ENCODE measurements around the gene TTLL3.
"Not testable (repeated sequence)": the region's sequence is repeated elsewhere in the genome, so short reads cannot be mapped to it uniquely, and the experiment has no call there.

Gene TTLL3

DNA sequence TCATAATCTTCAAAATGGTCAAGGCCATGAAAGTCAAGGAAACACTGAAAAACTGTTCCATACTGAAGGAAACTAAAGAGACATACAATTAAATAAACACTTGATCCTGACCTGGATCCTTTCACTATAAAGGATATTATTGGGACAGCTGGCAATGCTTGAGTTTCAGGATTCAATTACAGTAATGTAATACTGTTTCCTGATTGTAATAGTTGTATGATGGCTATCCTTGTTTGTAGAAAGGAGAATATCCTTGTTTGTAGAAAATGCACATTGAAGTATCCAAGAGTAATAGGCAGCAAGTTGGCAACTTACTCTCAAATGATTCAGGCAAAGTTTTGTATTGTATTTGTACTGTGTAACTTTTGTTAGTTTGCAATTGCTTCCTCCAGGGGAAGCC is 65.4 kb downstream of the TTLL3 start:
- DNase-seq, result no peak

DNA sequence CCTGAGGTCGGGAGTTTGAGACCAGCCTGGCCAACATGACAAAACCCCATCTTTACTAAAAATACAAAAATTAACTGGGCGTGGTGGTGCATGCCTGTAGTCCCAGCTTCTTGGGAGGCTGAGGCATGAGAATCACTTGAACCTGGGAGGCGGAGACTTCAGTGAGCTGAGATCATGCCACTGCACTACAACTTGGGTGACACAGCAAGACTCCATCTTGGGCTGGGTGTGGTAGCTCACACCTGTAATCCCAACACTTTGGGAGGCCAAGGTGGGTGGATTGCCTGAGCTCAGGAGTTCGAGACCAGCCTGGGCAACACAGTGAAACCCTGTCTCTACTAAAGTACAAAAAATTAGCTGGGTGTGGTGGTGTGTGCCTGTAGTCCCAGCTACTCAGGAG is 66.2 kb downstream of the TTLL3 start:
- not testable (repeated sequence) for DNase-seq

DNA sequence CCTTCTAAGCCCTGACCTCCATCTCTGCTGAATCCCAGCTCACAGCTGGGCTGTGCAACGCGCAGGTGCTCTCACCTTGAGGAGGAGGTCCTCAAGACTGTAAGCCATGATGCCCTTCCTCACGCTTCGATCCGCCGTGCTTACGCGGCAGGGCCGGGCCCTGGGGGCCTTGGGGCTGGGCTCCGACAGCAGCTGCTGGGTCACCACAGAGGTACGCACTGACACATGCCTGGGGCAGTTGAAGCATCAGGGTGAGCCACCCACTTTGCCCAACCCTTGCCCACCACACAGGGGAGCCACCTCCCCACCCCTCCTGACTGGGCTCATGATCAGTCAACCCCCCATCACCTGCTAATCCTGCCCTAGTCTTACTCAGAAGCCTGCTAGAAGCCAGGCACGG is 66.9 kb downstream of the TTLL3 start:
- DNase-seq, result no peak

DNA sequence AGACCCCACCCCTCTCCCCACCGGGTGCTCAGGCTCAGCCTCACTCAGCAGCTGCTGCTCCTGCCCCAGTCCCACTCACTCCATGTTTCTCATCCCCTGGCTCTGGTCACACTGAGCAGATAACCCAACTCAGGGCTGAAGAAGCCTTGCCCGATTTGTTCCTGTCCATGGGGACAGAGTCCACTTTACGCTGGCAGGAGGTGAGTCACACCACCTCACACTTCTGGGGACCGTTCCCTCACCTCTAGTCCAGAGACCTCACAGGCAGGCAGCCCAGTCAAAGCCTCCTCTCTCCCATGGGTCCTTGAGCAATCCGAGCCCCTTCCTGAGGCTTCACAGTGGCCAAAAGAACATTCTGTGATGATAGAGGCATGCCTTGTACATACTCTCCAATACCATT is 68.6 kb downstream of the TTLL3 start:
- DNase-seq, result no peak

DNA sequence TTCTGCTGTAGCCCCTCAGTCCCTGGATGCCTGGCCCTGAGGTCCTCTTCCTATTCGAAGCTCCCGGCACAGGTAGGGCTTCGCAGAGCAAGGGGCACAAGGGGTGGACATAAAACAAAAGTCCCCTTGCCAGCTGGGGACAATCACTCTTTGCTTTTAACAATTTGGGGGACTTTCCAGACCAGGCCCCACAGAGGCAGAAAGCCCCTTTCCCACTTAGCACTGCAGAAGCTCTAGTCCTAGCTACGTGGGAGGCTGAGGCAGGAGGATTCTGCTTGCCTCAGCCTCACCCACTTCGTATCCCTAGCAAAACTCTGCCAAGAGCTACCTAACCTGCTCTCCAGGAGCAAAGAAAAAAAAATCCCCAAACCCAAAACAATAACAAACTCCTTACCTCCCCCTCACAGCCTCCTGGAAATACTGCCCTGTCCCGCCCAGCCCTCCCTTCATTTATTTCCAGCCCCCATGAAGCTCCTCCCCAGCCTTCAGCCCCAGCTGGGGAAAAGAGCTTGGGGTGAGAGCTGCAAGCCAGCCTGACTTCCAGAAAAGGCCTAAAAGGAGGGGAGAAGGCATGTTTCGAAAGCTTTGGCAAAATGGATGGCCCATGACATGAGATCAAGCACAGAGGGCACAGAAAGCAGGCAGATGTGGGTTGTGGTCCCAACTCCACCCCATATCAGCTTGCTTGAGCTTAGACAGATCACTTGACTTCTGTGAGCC is 69.9 kb downstream of the TTLL3 start, which contains the start of gene CIDEC:
Gene CIDEC, minus strand, starts transcription at position 424 of the 720 bp plus-strand sequence. CDS start 1,767 bp downstream, outside the sequence.
- no peak for DNase-seq

DNA sequence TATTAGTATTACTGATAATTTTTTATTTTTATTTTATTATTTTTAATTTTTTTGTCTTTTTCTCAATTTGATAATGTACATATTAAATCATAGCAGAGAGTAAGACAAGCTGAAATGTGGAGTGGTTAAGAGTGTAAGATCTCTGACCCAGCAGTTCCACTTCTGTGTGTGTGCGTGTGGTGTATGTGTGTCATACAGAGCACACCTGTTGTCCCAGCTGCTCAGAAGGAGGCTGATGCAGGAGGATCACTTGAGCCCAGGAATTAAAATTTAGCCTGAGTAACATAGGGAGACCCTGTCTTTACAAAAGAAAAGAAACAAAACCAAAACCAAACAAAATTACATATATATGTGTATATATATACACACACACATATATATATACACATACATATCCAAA is 71.4 kb downstream of the TTLL3 start:
- no peak for DNase-seq

DNA sequence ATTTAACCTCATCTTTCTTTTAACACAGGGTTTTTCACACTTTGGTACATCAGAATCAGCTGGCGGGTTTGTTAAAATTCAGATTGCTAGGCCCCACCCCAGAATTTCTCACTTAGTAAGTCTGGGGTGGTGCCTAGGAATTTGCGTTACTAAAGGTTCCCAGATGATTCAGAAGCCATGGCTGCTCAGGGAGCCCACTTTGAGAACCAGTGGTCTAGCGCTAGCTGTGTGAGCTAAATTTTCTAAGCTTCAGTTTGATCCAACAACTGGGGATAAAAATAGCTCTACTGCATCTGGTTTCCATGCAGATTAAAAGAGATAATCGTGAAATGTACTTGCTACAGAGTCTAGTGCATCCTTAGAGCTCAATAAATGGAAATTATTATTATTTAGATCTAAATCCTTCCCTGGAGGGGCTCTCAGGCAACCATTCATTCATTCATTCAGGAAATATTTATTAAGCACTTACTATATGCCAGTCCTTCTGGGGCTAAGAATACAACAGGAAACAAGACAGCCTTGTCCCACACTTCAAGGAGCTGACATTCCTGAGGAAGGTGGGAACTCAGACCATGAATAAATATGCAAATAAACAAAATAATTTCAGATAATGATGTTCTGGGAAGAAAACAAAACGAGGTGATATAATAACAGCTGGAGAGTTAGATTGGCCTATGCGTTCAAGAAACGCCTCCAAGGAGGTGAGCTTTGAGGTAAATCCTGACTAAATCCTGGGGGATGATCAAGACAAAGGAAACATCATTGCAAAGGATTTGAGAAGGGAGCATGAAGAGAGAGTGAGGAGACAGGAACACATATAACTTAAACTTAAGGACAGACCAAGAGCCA is 73.9 kb downstream of the TTLL3 start:
- DNase-seq, result no peak

DNA sequence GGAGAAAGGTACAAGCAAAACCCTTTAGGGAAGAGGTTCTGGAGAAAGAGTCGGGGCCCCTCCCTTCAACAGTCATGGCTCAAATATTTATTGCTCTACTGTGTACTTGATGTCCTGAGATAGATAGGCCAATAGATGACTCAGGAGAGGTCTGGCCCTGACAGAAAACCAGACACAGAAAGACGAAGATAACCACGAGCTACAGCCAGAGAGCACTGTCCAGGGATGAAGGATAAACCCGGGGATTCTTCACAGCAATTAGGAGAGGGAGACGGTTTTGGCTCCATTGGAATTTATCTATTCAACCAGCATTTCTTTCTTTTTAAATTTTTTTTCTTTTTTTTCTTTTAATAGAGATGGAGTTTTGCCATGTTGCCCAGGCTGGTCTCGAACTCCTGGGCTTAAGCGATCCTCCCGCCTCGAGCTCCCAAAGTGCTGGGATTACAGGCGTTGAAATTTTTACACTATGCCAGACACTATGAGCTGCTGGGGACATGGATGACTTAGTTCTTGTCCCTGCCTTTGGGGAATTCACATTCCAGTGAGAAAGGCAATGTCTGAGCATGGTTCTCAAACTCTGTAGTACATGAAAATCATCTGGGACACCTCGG is 74.6 kb downstream of the TTLL3 start:
- DNase-seq, result no peak
